Measurements from ENCODE around the gene GTF2IRD2.
"Not testable (repeated sequence)": the region's sequence is repeated elsewhere in the genome, so short reads cannot be mapped to it uniquely, and the experiment has no call there.

GTF2IRD2 gene

DNA sequence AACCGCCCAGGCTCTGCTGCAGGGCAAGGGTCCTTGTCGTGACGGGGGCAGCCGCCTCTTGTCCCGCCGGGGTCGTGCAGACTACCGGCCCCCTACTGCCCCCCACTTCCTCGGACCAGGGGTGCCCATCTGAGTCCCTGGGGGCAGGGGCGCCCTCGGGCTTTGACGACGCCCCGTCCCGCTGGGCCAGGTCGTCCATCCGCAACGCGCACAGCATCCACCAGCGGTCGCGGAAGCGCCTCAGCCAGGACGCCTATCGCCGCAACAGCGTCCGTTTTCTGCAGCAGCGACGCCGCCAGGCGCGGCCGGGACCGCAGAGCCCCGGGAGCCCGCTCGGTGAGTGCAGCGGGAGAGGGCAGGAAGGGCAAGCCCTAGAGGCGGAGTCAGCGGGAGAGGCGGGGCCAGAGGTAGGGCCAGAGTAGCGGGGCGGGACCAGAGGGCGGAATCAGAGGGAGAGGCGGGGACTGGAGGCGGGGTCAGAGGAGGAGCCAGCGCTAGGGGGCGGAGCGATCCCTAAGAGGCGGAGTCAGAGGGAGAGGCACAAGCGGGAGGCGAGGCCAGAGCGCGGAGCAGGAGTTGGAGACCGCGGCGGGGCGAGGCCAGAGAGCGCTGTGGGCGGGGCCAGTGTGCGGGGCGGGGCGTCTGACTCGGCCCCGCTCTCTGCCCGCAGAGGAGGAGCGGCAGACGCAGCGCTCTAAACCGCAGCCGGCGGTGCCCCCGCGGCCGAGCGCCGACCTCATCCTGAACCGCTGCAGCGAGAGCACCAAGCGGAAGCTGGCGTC is 62.8 kb downstream of the GTF2IRD2 start:
- not testable (repeated sequence) for DNase-seq (ENCODE audit: low spot score)

DNA sequence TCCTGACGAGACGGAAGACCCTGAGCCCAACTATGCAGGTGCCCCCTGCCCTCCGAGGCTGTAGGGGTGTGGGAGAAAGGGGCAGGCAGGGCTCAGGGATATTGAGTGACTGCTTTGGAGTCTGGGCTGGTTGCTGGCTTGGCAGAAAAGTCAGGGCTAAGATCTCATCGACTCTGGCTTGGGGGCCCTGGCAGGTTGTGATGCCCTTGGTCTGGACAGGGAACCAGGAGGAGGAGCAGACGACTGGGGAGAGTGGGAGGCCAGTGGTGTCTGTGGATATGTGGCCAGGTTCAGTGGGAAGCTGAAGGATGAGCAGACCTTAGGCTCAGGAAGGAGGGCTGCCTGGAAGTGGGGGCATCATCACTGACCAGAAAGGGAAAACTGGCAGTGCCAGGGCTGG is 67.8 kb downstream of the GTF2IRD2 start:
- DNase-seq (ENCODE audit: low spot score), result not testable (repeated sequence)

DNA sequence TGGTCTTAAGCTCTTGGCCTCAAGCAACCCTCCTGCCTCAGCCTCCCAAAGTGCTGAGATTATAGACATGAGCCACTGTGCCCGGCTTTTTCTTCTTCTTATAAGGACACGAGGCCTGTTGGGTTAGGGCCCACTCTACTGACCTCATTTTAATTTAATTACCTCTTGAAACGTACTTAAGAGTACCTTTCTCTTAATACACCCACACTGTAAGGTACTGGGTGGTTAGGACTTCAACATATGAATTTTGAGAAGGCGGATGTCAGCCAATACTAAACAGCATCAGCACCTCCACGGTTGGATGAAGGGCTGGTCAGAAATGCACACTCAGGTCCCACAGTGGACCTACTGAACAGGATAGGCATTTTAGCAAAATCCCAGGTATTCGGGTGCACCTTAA is 69.7 kb downstream of the GTF2IRD2 start:
- not testable (repeated sequence) for DNase-seq (ENCODE audit: low spot score)

DNA sequence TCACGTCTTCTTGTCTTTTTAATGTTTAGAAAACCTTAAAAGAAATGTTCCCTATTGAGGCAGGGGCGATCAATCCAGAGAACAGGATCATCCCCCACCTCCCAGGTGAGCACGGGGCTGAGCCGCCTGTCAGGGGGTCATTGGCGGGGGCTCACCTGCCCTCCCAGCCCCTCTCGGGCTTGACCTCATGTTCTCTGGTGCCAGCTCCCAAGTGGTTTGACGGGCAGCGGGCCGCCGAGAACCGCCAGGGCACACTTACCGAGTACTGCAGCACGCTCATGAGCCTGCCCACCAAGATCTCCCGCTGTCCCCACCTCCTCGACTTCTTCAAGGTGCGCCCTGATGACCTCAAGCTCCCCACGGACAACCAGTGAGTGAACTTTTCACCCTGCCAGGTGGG is 72.4 kb downstream of the GTF2IRD2 start:
- not testable (repeated sequence) for DNase-seq (ENCODE audit: low spot score)

DNA sequence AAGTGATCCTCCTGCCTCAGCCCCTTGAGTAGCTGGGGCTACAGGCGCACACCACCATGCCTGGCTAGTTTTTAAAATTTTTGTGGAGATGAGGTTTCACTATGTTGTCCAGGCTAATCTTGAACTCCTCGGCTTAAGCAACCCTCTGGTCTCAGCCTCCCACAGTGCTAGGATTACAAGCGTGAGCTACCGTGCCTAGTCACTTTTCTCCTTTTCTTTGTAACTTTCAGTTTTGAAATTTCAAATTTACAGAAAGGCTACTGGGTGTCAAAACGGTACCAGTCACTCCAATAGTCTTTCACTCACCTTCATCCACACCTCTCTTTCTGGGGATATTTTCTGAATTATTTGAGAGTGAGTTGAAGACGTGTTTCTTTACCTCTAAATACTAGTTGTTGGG is 76.3 kb downstream of the GTF2IRD2 start:
- DNase-seq (ENCODE audit: low spot score), result not testable (repeated sequence)

DNA sequence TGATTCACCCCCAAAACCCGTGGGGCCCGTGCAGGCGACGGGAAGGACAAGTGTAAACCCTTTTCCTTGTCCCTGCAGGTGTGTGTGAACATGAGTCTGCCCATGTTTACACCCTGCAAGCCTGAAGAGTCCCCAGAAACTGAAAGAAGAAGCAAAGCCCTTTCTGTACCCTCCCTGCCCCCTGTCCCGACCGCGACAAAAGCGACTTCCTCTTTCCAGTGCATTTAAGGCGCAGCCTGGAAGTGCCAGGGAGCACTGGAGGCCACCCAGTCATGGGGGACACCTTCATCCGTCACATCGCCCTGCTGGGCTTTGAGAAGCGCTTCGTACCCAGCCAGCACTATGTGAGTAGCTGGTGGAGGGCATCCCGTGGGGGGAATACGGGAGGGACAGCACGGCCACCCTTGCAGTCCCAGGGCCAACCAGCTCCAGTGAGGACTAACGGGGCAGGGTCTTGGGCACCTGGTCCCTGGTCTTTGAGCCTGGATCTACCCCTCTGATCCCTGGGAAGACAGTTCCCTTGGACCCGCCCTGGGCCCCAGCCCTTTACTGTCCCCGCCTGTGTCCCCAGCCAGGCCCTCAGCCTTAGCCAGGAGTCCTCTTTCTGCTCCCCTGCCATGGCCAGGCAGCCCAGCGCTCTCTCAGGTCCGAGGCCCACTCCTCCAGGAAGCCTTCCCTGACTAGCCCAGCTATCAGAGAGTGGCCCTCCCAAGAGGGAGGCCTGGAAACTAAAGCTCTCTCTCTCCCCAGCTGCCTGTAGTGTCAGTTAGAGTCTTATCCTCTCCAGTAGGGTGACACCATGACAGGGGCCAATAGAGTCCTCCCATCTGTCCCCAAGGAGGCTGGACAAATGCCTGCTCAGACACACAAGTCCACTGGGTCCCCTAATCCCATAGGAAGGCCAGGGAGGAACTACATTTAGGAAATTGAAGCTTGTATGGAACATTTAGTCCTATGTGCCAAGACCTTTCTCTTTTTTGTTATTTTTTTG is 77.3 kb downstream of the GTF2IRD2 start, which contains the start of gene NCF1:
TSS of gene NCF1 (plus strand) at position 252 of the 991 bp plus-strand sequence. CDS start at position 273, 21 bp downstream.
- DNase-seq (ENCODE audit: low spot score), result not testable (repeated sequence)

DNA sequence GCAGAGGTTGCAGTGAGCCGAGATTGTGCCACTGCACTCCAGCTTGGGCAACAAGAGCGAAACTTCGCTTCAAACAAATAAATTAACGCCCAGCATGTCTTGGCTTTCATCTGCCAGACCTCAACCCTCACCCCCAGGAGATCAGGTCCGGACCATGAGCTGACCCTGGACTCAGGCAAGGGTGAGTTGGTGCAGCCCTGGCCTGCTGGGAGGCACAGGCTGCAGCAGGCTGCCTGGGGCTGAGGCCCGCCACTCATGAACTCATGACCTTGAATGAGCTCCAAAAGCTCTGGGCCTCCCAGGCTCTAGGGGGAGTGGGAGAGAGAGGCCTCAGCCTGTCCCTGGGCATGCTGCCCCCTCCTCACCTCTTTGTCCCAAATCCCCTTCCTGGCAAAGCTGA is 79.3 kb downstream of the GTF2IRD2 start:
- not testable (repeated sequence) for DNase-seq (ENCODE audit: low spot score)

DNA sequence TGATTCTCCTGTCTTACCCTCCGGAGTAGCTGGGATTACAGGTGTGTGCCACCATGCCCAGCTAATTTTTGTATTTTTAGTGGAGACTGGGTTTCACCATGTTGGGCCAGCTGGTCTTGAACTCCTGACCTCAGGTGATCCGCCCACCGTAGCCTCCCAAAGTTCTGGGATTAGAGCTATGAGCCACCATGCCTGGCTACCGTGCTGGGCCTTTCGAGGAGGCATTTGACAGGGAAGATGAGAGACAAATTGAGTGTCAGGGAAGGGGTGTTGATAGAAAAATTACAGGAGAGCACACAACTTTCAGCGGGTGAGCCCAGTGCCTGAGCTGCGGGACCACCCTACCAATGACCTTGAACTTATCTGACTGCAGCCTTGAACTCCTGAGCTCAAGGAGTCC is 81.3 kb downstream of the GTF2IRD2 start:
- DNase-seq (ENCODE audit: low spot score), result not testable (repeated sequence)

DNA sequence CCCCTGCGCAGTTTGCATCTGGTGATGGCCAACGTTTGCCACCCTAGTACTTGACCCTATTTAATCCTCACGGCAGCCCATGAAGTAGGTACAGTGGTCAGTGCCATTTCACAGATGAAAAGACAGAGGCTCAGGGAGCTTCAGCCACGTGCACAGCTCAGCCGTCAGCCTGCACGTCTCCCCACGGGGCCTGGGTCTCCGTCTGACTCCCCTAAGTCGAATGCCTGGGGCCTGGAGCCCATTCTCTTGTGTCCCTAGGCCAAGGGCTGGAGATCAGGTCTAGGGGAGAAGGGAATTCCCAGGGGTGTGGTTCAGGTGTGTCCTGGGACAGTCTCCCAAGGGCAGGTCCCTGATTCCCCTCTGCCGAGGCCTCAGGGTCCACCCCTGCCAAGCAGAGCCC is 84.4 kb downstream of the GTF2IRD2 start:
- DNase-seq (ENCODE audit: low spot score), result not testable (repeated sequence)

DNA sequence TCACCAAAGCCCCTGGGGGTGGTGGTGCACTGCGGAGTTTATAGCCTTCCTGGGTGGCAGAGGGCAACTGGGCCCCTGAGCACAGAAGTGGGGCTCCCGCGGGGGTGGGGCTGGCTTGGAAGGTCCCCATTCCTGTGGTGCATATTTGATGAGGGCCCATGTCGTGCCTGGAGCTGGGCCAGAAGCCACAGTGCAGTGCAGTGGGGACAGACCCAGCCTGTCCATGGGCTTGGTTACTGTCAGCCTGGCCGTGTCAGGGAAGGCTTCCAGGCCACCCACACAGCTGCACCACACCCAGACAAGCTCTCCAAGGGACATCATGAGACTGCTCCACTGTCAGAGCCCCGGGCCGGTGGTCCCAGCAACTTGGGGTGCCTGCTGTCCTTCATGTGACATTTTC is 84.9 kb downstream of the GTF2IRD2 start:
- not testable (repeated sequence) for DNase-seq (ENCODE audit: low spot score)

DNA sequence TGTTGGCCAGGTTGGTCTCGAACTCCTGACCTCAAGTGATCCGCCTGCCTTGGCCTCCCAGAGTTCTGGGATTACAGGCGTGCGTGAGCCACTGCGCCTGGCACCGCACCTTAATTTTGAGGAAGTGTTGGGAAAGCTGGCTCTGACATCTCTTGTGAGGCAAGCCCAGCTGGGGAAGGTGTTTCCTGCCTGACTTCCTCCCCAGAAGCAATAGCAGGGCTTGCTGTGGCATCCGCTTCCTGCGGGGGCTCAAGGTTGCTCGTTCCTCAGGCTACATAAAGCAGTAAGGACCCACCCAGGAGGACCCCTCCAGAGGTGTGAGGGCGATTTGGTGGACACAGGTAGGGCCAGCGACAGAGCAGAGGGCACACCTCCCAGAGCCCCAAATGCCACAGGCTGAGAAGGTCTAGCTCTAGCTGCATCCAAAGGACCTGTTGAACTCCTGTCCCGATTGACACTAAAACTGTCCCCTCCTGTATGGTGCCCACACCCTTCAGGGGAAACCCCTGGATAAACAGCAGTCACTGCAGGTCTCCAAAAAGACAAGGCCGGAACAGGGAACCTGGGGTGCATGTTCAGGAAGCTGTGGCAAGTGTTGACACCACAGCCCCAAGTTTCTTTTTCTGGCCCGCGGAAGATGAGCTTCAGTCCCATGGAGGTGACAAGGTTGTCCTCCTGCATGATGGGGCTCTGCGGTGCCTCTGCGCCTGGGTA is 86.0 kb downstream of the GTF2IRD2 start:
- DNase-seq (ENCODE audit: low spot score), result not testable (repeated sequence)

DNA sequence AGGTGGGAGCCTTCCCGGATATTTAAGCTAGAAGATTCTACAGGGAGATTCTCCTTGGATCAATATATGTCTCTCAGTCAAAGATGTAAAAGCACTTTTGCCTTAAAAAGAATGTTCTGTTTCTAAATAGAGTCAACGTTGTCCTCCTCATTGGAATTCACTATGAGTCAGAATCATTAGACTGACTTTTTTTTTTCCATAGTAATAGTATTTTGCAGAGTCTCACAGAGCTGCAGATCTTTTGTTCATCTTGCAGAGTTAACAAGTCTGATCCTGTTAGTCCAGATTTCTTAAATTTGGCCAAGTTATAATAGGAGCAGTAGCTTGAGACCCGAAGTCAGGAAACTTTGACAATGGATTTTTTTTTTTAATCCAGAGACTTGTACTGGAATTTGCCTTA is 92.4 kb downstream of the GTF2IRD2 start:
- DNase-seq (ENCODE audit: low spot score), result not testable (repeated sequence)

DNA sequence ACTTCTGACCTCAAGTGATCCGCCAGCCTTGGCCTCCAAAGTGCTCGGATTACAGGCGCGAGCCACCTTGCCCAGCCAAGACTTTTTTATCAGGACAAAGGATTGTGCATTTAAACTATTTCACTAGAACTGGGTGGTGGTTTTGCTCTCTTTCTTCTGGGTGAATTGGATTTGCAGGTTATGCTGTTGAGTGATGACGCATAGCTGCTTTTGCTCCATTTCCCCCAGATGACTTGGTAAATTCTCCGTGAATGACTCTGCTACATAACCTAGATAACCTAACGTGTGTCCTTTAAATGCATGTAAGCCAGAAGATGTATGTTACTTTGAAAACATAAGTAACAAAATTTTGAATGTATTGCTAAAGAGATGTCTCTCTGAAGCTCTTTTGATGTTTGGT is 93.1 kb downstream of the GTF2IRD2 start:
- DNase-seq (ENCODE audit: low spot score), result not testable (repeated sequence)

DNA sequence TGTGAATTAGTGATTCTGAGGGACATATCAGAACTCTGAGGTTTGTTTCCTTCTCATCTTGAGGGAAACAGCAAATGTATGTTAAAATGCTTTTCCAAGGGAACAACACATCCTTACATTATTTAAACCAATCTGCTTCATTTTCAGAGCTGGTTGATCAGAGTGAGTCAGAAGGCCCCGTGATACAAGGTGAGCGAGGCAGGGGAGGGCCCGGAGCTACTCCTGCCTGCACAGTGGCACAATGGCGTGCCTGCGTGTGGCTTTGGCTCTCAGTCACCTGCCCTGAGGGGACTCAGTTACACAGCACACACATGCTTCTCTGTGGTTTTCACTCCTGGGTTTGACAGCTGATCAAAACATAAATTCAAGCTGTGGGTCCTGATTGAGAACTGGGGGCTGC is 94.7 kb downstream of the GTF2IRD2 start:
- not testable (repeated sequence) for DNase-seq (ENCODE audit: low spot score)

DNA sequence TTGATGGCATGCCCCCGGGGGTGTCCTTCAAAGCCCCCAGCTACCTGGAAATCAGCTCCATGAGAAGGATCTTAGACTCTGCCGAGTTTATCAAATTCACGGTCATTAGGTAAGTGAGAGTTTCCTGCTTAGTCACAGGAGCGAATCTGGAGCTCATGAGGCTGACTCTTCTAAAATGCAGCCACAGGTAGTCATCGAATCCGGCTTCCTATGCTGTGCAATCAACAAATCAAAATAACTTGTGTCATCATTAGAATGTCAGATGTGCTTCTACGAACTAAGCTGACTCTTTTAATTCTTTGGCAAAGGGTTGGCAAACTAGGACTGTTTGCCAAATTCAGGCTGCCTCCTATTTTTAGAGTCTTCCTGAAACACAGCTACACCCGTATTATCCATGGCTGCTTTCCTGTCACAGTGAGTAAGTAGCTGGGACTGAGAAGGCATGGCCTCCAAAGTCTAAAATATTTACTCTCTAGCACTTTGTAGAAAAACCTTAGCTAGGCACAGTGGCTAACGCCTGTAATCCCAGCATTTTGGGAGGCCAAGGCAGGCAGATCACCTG is 97.4 kb downstream of the GTF2IRD2 start:
- not testable (repeated sequence) for DNase-seq (ENCODE audit: low spot score)
